Upper lobe of left lung (tissue), 6 donors: ENCODE results near the gene TPT1. TPM values are rescaled to one million over a fixed set of nuclear protein-coding genes. Genes with fewer than 3 reads are reported as not detected.
"Not testable (repeated sequence)": the region's sequence is repeated elsewhere in the genome, so short reads cannot be mapped to it uniquely, and the experiment has no call there.

Experiments used
- ATAC-seq, 2 donors: fragments of 200-7000 bp; cut with Tn5 transposase; one replicate each; pipeline ENCODE4 v1.9.1; 2022; ENCODE audit warnings: mild to moderate bottlenecking in 2 of 2, moderate library complexity in 2 of 2; ENCODE audit not compliant: low FRiP score in 2 of 2
- DNase-seq, 2 donors: peaks; one replicate each; pipeline ENCODE4 v3.0.0-alpha.2; 2019 to 2020
- H3K27ac ChIP-seq, 4 donors: fragments of 200-600 bp; sonication (generic); one replicate each; pipeline ENCODE4 v1.5.1; 2016 to 2019
- H3K27me3 ChIP-seq, 4 donors: fragments of 200-600 bp; sonication (generic); one replicate each; pipeline ENCODE4 v1.5.1; 2017 to 2019
- H3K36me3 ChIP-seq, 4 donors: fragments of 200-600 bp; sonication (generic); one replicate each; pipeline ENCODE4 v1.5.1; 2016 to 2019
- H3K4me1 ChIP-seq, 4 donors: fragments of 200-600 bp; sonication (generic); one replicate each; pipeline ENCODE4 v1.5.1; 2018 to 2019
- H3K4me3 ChIP-seq, 4 donors: fragments of 200-600 bp; sonication (generic); one replicate each; pipeline ENCODE4 v1.5.1; 2017 to 2019; ENCODE audit warnings: mild to moderate bottlenecking in 2 of 4, moderate library complexity in 1 of 4
- H3K9me3 ChIP-seq, 4 donors: fragments of 200-600 bp; sonication (generic); one replicate each; pipeline ENCODE4 v1.5.1; 2018 to 2019
- CTCF ChIP-seq, 6 experiments: fragments of 450-650 bp in 4 of 6; fragments of 200-600 bp in 2 of 6; sonication (generic) in 2 of 6; IDR thresholded peaks; one replicate each; pipeline ENCODE4 v1.5.1; 2016 to 2019; ENCODE audit warnings: antibody characterized with exemption in 6 of 6
- EP300 ChIP-seq, 4 donors: sonication (generic); formaldehyde crosslinking; IDR thresholded peaks; one replicate each; pipeline ENCODE4 v1.5.1; 2017; ENCODE audit warnings: antibody characterized with exemption in 4 of 4, control low read depth in 2 of 4
- POLR2A ChIP-seq, 4 donors: fragments of 450-650 bp; IDR thresholded peaks; one replicate each; pipeline ENCODE4 v1.5.1; 2016 to 2017; ENCODE audit warnings: antibody characterized with exemption in 4 of 4, mild to moderate bottlenecking in 2 of 4
- POLR2AphosphoS5 ChIP-seq, 2 donors: sonication (generic); formaldehyde crosslinking; IDR thresholded peaks; one replicate each; pipeline ENCODE4 v1.5.1; 2017; ENCODE audit warnings: antibody characterized with exemption in 2 of 2
- WGBS, 2 donors: methylation state at CpG; one replicate each; pipeline ENCODE4 v1.1.5; 2017 to 2018; 5-methylcytosine and 5-hydroxymethylcytosine counted together
- total RNA-seq, 6 donors: library from RNA; depleted of rRNA in 4 of 6; stranded (reverse); fragments of >200 nt in 4 of 6; gene quantifications; one replicate each; pipeline versions ENCODE4 v1.1.0 to v1.2.1, GENCODE V29; 2016 to 2021
- donor health status: DM: no; HTN: no; CAD: no; lungs with moderate emphysema.
- donor health status: DM: no; HTN: yes; CAD: no; lungs with severe emphysema.

The TPT1 gene
- total RNA-seq, 6 donors from 2014 or later: 1,931 to 4,546 (median 2,844) TPM

- Histone ChIP-seq H3K4me3 (no peak overlapping the region), H3K9me3 (no peaks in the 10 kb centered on the region), H3K36me3 (peaks cover 0 to 7% (median 0%) of the 10 kb centered on the region in 4 donors), H3K27ac (no peak overlapping the region), H3K4me1 (no peaks in the 10 kb centered on the region), H3K27me3 (no peaks in the 10 kb centered on the region)
- ATAC-seq: no peak
- WGBS, 2 donors: 59 to 72% methylated on average over 4 of the region's 4 CpGs
- no peak for DNase-seq
- TF ChIP-seq POLR2A (IDR thresholded peaks at IDR 0.05) (no peak), CTCF (IDR thresholded peaks at IDR 0.05) (no peak), POLR2AphosphoS5 (IDR thresholded peaks at IDR 0.05) (no peak), EP300 (IDR thresholded peaks at IDR 0.05) (no peak)
Observed at GRCh38 chr13:45384474-45385174, 43.6 kb upstream of the TPT1 start.

GRCh38 chr13:45382739-45383138, 41.8 kb upstream of the TPT1 start:
- ATAC-seq: not testable (repeated sequence)

GRCh38 chr13:45381196-45381595, 40.2 kb upstream of the TPT1 start:
- TF ChIP-seq POLR2AphosphoS5 (IDR thresholded peaks at IDR 0.05): no peak
- no peak for TF ChIP-seq EP300 (IDR thresholded peaks at IDR 0.05)
- no peak for TF ChIP-seq POLR2A (IDR thresholded peaks at IDR 0.05)
- no peak for TF ChIP-seq CTCF (IDR thresholded peaks at IDR 0.05)
- H3K9me3 ChIP-seq: no peaks in the 10 kb centered on the region
- 87% methylated on average over 7 of the region's 12 CpGs; no CpG with 5 or more reads in 1 of the 2 donors for WGBS, 2 donors
- H3K4me1 ChIP-seq: no peaks in the 10 kb centered on the region
- no peak overlapping the region for H3K4me3 ChIP-seq
- ATAC-seq (no peak), DNase-seq (no peak)
- H3K36me3 ChIP-seq: peaks cover 0 to 7% (median 0%) of the 10 kb centered on the region in 4 donors
- H3K27me3 ChIP-seq: no peaks in the 10 kb centered on the region
- H3K27ac ChIP-seq: no peak overlapping the region

More at GRCh38 chr13:45382739-45383138, 41.8 kb upstream of the TPT1 start:
- not testable (repeated sequence) for H3K9me3 ChIP-seq, DNase-seq, H3K27ac ChIP-seq, H3K4me1 ChIP-seq, H3K27me3 ChIP-seq, H3K36me3 ChIP-seq, H3K4me3 ChIP-seq
- 78 to 79% methylated on average over 6 to 8 of the region's 8 CpGs for WGBS, 2 donors

GRCh38 chr13:45380708-45381107, 39.7 kb upstream of the TPT1 start:
- not testable (repeated sequence) for H3K27ac ChIP-seq, ATAC-seq, H3K36me3 ChIP-seq, H3K9me3 ChIP-seq, H3K4me3 ChIP-seq, H3K27me3 ChIP-seq, DNase-seq, H3K4me1 ChIP-seq
- WGBS, 2 donors: 87 to 91% methylated on average over 6 of the region's 8 CpGs

GRCh38 chr13:45379516-45379915, 38.5 kb upstream of the TPT1 start:
- H3K9me3 ChIP-seq, H3K4me3 ChIP-seq, H3K27me3 ChIP-seq, ATAC-seq, H3K36me3 ChIP-seq, DNase-seq, H3K27ac ChIP-seq, H3K4me1 ChIP-seq: not testable (repeated sequence)
- 95 to 99% methylated on average over 10 of the region's 10 CpGs for WGBS, 2 donors

- 91 to 99% methylated on average over 8 of the region's 8 CpGs for WGBS, 2 donors
- H3K9me3 ChIP-seq, H3K27ac ChIP-seq, H3K4me1 ChIP-seq, DNase-seq, H3K27me3 ChIP-seq, H3K36me3 ChIP-seq, H3K4me3 ChIP-seq, ATAC-seq: not testable (repeated sequence)
Observed at GRCh38 chr13:45378786-45379185, 37.8 kb upstream of the TPT1 start.

- not testable (repeated sequence) for H3K9me3 ChIP-seq, H3K4me3 ChIP-seq, H3K4me1 ChIP-seq, H3K36me3 ChIP-seq, H3K27ac ChIP-seq, ATAC-seq, H3K27me3 ChIP-seq, DNase-seq
- WGBS, 2 donors: 87 to 100% methylated on average over 2 to 3 of the region's 12 CpGs
Observed at GRCh38 chr13:45377314-45377713, 36.3 kb upstream of the TPT1 start.

GRCh38 chr13:45376651-45377050, 35.7 kb upstream of the TPT1 start:
- not testable (repeated sequence) for H3K4me3 ChIP-seq, H3K27ac ChIP-seq, H3K27me3 ChIP-seq, H3K36me3 ChIP-seq, H3K4me1 ChIP-seq, H3K9me3 ChIP-seq, ATAC-seq, DNase-seq
- WGBS, 2 donors: 90 to 97% methylated on average over 8 of the region's 8 CpGs
